ENCODE data around the gene PACRG. TPM values are rescaled to one million over a fixed set of nuclear protein-coding genes. Genes with fewer than 3 reads are reported as not detected.

Gene PACRG
- total and polyA plus RNA-seq, 2 of the 4 experiments (the other 2 are of a cell fraction): not detected

GRCh38 chr6:163313566-163313965, 585.8 kb downstream of the PACRG start:
- no peak overlapping the region for H3K9ac ChIP-seq (ENCODE audit: low read depth, low read length)
- no peak overlapping the region for H2AFZ ChIP-seq (replicated peaks; ENCODE audit: low read length, poor library complexity)
- no peaks in the 10 kb centered on the region for H3K27me3 ChIP-seq (ENCODE audit: control insufficient read depth, insufficient read depth, low read length)
- H3K4me1 ChIP-seq (ENCODE audit: control insufficient read depth, insufficient read depth, low read length): no peaks in the 10 kb centered on the region
- TF ChIP-seq RFX5 (IDR thresholded peaks at IDR 0.05; ENCODE audit: low read depth, low read length): no peak
- no TSS peak for BruUV-seq (replicated peaks)
- no peak overlapping the region for H2AK5ac ChIP-seq (ENCODE audit: low read depth, low read length)
- no peak overlapping the region for H4K91ac ChIP-seq (ENCODE audit: insufficient read depth, low read depth, low read length)
- H2BK20ac ChIP-seq (ENCODE audit: low read depth, low read length): no peak overlapping the region
- no peak overlapping the region for H2BK5ac ChIP-seq (ENCODE audit: low read depth, low read length, poor library complexity, severe bottlenecking)
- H3K27ac ChIP-seq (ENCODE audit: insufficient read depth, low read length): no peak overlapping the region
- no peak overlapping the region for H3K4me3 ChIP-seq (ENCODE audit: insufficient read depth, low read depth, low read length)
- ATAC-seq (ENCODE audit: low read depth) (no peak), DNase-seq (no peak)
- dilution Hi-C loops (cut with HindIII; ENCODE audit: low sequenced_read_pairs, unreplicated experiment): no loop called here
- ChIA-PET CTCF (no interaction called here), POLR2A (ENCODE audit: unreplicated experiment) (no interaction called here)
- H3K9me3 ChIP-seq (ENCODE audit: control insufficient read depth, insufficient read depth, low read length): peaks cover 4% of the 10 kb centered on the region
- intact Hi-C loops (cut with micrococcal nuclease): no loop called here
- no peak overlapping the region for H3K56ac ChIP-seq (ENCODE audit: extremely low read depth, insufficient read depth, low read length)
- H3K9me1 ChIP-seq (ENCODE audit: insufficient read depth, low read length): no peaks in the 10 kb centered on the region
- no peaks in the 10 kb centered on the region for H4K20me1 ChIP-seq (ENCODE audit: insufficient read depth, low read length)
- no CpG with 5 or more reads among the region's 4 CpGs for WGBS, 2 experiments (ENCODE audit: extremely low coverage in 2 of 2, insufficient read length in 1 of 2)
- no peak overlapping the region for H2AK9ac ChIP-seq (replicated peaks; ENCODE audit: low read depth, low read length, poor library complexity)
- no peak overlapping the region for H3K23ac ChIP-seq (ENCODE audit: low read depth, low read length)
- H4K8ac ChIP-seq (ENCODE audit: low read depth in 2 of 2, low read length in 2 of 2): no peak overlapping the region
- no peak overlapping the region for H3K4me2 ChIP-seq (ENCODE audit: low read depth, low read length)
- no peaks in the 10 kb centered on the region for H3K36me3 ChIP-seq (ENCODE audit: control insufficient read depth, insufficient read depth, low read length)
- H2BK120ac ChIP-seq (ENCODE audit: low read depth, low read length): no peak overlapping the region
- no peak overlapping the region for H2BK15ac ChIP-seq (ENCODE audit: low read depth, low read length)
- H3K18ac ChIP-seq (ENCODE audit: low read depth, low read length): no peak overlapping the region
- no peak overlapping the region for H4K5ac ChIP-seq (ENCODE audit: low read depth, low read length)
- H3K79me1 ChIP-seq (ENCODE audit: low read depth in 1 of 2, low read length in 2 of 2): no peaks in the 10 kb centered on the region
- H3K14ac ChIP-seq (replicated peaks; ENCODE audit: low read depth, low read length): no peak overlapping the region
- in situ Hi-C loops (cut with MboI; ENCODE audit: low sequenced_read_pairs): no loop called here
- no peak overlapping the region for H3K4ac ChIP-seq (ENCODE audit: low read depth, low read length)
